Esophagus muscularis mucosa (tissue), 3 donors: ENCODE results near the gene ELAC1.

Experiments used
- POLR2AphosphoS5 ChIP-seq, 2 donors: sonication (generic); formaldehyde crosslinking; IDR thresholded peaks; one replicate each; pipeline ENCODE4 v1.6.1; 2017; ENCODE audit warnings: antibody characterized with exemption in 2 of 2
- TF ChIP-seq, protein P1 (sequence below), 3 experiments: fragments of 200-600 bp in 2 of 3; fragments of 450-650 bp in 1 of 3; sonication (generic) in 2 of 3; IDR thresholded peaks; one replicate each; pipeline ENCODE4 v1.5.1; 2017 to 2019; ENCODE audit warnings: antibody characterized with exemption in 3 of 3, mild to moderate bottlenecking in 2 of 3, moderate library complexity in 1 of 3

GRCh38 chr18:51025512-51025911, 57.7 kb downstream of the ELAC1 start:
- TF ChIP-seq, protein P1, sequence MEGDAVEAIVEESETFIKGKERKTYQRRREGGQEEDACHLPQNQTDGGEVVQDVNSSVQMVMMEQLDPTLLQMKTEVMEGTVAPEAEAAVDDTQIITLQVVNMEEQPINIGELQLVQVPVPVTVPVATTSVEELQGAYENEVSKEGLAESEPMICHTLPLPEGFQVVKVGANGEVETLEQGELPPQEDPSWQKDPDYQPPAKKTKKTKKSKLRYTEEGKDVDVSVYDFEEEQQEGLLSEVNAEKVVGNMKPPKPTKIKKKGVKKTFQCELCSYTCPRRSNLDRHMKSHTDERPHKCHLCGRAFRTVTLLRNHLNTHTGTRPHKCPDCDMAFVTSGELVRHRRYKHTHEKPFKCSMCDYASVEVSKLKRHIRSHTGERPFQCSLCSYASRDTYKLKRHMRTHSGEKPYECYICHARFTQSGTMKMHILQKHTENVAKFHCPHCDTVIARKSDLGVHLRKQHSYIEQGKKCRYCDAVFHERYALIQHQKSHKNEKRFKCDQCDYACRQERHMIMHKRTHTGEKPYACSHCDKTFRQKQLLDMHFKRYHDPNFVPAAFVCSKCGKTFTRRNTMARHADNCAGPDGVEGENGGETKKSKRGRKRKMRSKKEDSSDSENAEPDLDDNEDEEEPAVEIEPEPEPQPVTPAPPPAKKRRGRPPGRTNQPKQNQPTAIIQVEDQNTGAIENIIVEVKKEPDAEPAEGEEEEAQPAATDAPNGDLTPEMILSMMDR (IDR thresholded peaks at IDR 0.05) = no peak
- no peak for TF ChIP-seq POLR2AphosphoS5 (IDR thresholded peaks at IDR 0.05)
